HG03439 (cell line): ENCODE data around the gene CRACR2A.

Experiments used
- ATAC-seq: cut with Tn5 transposase; IDR thresholded peaks from one replicate; pipeline ENCODE4 v1.9.1; 2021; ENCODE audit warnings: mild to moderate bottlenecking, moderate library complexity; ENCODE audit not compliant: unreplicated experiment

CRACR2A gene

GRCh38 chr12:3753544-3754284 is 805 bp upstream of the CRACR2A start:
- no peak for ATAC-seq

GRCh38 chr12:3752096-3752709 is 706 bp downstream of the CRACR2A start:
- ATAC-seq = peak; percentile 57

GRCh38 chr12:3751151-3752095 is 1.5 kb downstream of the CRACR2A start:
- no peak for ATAC-seq

GRCh38 chr12:3750616-3751015 is 2.3 kb downstream of the CRACR2A start:
- ATAC-seq = no peak

- no peak for ATAC-seq
Measured at GRCh38 chr12:3748620-3749019, 4.3 kb downstream of the CRACR2A start.

GRCh38 chr12:3747976-3748619 is 4.8 kb downstream of the CRACR2A start:
- no peak for ATAC-seq

GRCh38 chr12:3747543-3747942 is 5.4 kb downstream of the CRACR2A start:
- ATAC-seq = no peak

GRCh38 chr12:3746758-3747157 is 6.2 kb downstream of the CRACR2A start:
- no peak for ATAC-seq

- no peak for ATAC-seq
Measured at GRCh38 chr12:3745152-3745551, 7.8 kb downstream of the CRACR2A start.

GRCh38 chr12:3744229-3744901 is 8.5 kb downstream of the CRACR2A start:
- ATAC-seq = no peak

- no peak for ATAC-seq
Measured at GRCh38 chr12:3743803-3744202, 9.1 kb downstream of the CRACR2A start.

GRCh38 chr12:3741882-3742672 is 10.8 kb downstream of the CRACR2A start:
- ATAC-seq = no peak

- no peak for ATAC-seq
Measured at GRCh38 chr12:3740480-3741231, 12.3 kb downstream of the CRACR2A start.

- no peak for ATAC-seq
Measured at GRCh38 chr12:3735432-3735831, 17.5 kb downstream of the CRACR2A start.

- ATAC-seq = no peak
Measured at GRCh38 chr12:3732901-3733300, 20.0 kb downstream of the CRACR2A start.

- ATAC-seq = no peak
Measured at GRCh38 chr12:3730111-3730510, 22.8 kb downstream of the CRACR2A start.

- ATAC-seq = no peak
Measured at GRCh38 chr12:3728686-3729085, 24.2 kb downstream of the CRACR2A start.

GRCh38 chr12:3727877-3728632 is 24.9 kb downstream of the CRACR2A start:
- ATAC-seq = peak; percentile 73
